ENCODE data around the gene TDRD10. TPM values are rescaled to one million over a fixed set of nuclear protein-coding genes. Genes with fewer than 3 reads are reported as not detected.

TDRD10 gene
- total RNA-seq, 4 donors from 2014 or later, result 2.3 to 5.0 (median 4.3) TPM

GRCh38 chr1:154594811-154595210 is 92.8 kb downstream of the TDRD10 start:
- H3K4me3 ChIP-seq, result no peak overlapping the region
- no peaks in the 10 kb centered on the region for H3K27me3 ChIP-seq
- DNase-seq (ENCODE audit: extremely low spot score), result no peak
- intact Hi-C loops (cut with DNase I), result no loop called here
- H3K36me3 ChIP-seq, result peaks cover 79 to 100% (median 93%) of the 10 kb centered on the region in 4 donors
- H3K9me3 ChIP-seq, result no peaks in the 10 kb centered on the region
- H3K27ac ChIP-seq (replicated peaks in 1 of 4), result no peak overlapping the region
- TF ChIP-seq POLR2A (IDR thresholded peaks at IDR 0.05; ENCODE audit: low read depth) (no peak), EP300 (IDR thresholded peaks at IDR 0.05) (no peak), POLR2AphosphoS5 (IDR thresholded peaks at IDR 0.05) (no peak)
- H3K4me1 ChIP-seq, result peaks cover 8 to 17% (median 13%) of the 10 kb centered on the region in 4 donors
- 81% methylated on average over 7 of the region's 7 CpGs for WGBS

DNA sequence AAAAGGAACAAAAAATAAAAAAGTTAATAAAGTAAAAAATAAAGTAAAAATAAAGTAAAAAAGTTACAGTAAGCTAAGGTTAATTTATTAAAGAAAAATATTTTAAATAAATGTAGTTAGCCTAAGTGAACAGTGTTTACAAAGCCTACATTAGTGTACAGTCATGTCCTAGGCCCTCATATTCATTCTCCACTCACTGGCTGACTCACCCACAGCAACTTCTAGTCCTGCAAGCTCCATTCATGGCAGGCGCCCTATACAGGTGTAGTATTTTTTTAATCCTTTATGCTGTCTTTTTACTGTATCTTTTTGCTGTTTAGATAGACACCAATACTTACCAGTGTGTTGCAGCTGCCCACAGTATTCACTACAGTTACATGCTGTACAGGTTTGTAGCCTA is 93.6 kb downstream of the TDRD10 start:
- Histone ChIP-seq H3K36me3 (peaks cover 76 to 100% (median 93%) of the 10 kb centered on the region in 4 donors), H3K9me3 (no peaks in the 10 kb centered on the region), H3K27ac (replicated peaks in 1 of 4) (no peak overlapping the region), H3K27me3 (no peaks in the 10 kb centered on the region), H3K4me3 (no peak overlapping the region), H3K4me1 (peaks cover 16 to 25% (median 21%) of the 10 kb centered on the region in 4 donors)
- WGBS, result 96% methylated on average over 1 of the region's 1 CpG
- DNase-seq (ENCODE audit: extremely low spot score), result no peak
- intact Hi-C loops (cut with DNase I), result no loop called here
- TF ChIP-seq EP300 (IDR thresholded peaks at IDR 0.05), result no peak
- no peak for TF ChIP-seq CTCF (IDR thresholded peaks at IDR 0.05)
- TF ChIP-seq POLR2AphosphoS5 (IDR thresholded peaks at IDR 0.05), result no peak
- no peak for TF ChIP-seq POLR2A (IDR thresholded peaks at IDR 0.05; ENCODE audit: low read depth)

Other genes starting within 250 kb of the TDRD10 start
- 100 to 1,000 TPM in 2 of 4 donors, 10 to 100 TPM in 2; 71.0 to 127 (median 104) TPM for gene HAX1, start 229.6 kb upstream of the TDRD10 start, total RNA-seq
- gene AQP10, start 181.1 kb upstream of the TDRD10 start, total RNA-seq, result not detected
- 100 to 1,000 TPM; 108 to 178 (median 128) TPM for gene ATP8B2, start 176.7 kb upstream of the TDRD10 start, total RNA-seq
- gene IL6R, start 96.9 kb upstream of the TDRD10 start, total RNA-seq, result 10 to 100 TPM; 44.4 to 61.1 (median 54.9) TPM
- 10 to 100 TPM; 12.5 to 17.0 (median 12.6) TPM for gene SHE, start 193 bp downstream of the TDRD10 start, total RNA-seq
- 10 to 100 TPM; 23.7 to 41.3 (median 31.3) TPM for gene UBE2Q1, start 56.4 kb downstream of the TDRD10 start, total RNA-seq
- under 1 TPM; under 0.01 to 0.65 (median 0.19) TPM for gene CHRNB2, start 65.6 kb downstream of the TDRD10 start, total RNA-seq
- gene ADAR, start 106.0 kb downstream of the TDRD10 start, total RNA-seq, result 10 to 100 TPM; 80.2 to 96.3 (median 87.1) TPM

Measured in esophagus muscularis mucosa (tissue), 4 donors.